Dermis microvascular lymphatic vessel endothelial cell (primary cell): ENCODE measurements around the gene RALGAPA1. TPM values are rescaled to one million over a fixed set of nuclear protein-coding genes. Genes with fewer than 3 reads are reported as not detected.

ENCODE experiments used
- DNase-seq, 2 donors: peaks; one replicate each; pipeline versions ENCODE4 v3.0.0 to v3.0.0-alpha.2; 2010; ENCODE audit warnings: low read depth in 2 of 2
- total RNA-seq: library from RNA; depleted of rRNA; stranded (reverse); fragments of >200 nt; gene quantifications from 2 replicates; pipeline ENCODE4 v1.2.1, GENCODE V29; 2014

The RALGAPA1 gene
- total RNA-seq, 1 donor from 2014 or later, result 11.9 TPM

DNA sequence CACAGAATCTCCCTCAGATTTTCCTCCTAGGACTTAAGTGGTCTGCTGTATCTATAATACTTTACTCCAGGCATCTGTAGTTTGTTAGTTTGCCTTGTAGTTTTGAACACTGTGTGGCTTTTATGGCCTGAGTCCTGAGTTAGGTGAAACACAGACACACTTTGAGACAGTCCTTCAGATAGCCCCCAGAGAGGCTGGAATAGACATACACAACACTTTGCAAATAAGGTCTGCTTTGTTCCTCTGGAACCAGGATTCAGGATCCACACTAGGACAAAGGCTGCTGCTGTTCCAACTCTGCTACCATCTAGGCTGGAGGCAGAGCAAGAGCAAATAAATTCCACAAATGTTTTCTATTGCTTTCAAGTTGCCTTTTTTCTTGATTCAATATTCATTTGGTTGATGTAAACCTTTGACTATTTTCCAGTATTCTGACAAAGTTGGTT lies 316.5 kb downstream of the RALGAPA1 start:
- no peak for DNase-seq

Other genes with a start within 250 kb of the RALGAPA1 start
- 3.2 TPM in 2 replicates for gene BRMS1L, start 17.0 kb upstream of the RALGAPA1 start, total RNA-seq